Transverse colon (tissue), 4 donors: Measurements from ENCODE around the gene SLC12A7. TPM values are rescaled to one million over a fixed set of nuclear protein-coding genes. Genes with fewer than 3 reads are reported as not detected.
"Not testable (repeated sequence)": the region's sequence is repeated elsewhere in the genome, so short reads cannot be mapped to it uniquely, and the experiment has no call there.

Source experiments
- DNase-seq: peaks from one replicate; pipeline ENCODE4 v3.0.0-alpha.2; 2019
- H3K27ac ChIP-seq, 4 donors: fragments of 200-600 bp; sonication (generic); 2 replicates each; pipeline ENCODE4 v1.5.1; 2016 to 2018; ENCODE audit warnings: inconsistent platforms in 4 of 4
- H3K27me3 ChIP-seq: fragments of 200-600 bp; sonication (generic); 2 replicates; pipeline ENCODE4 v1.5.1; 2017; ENCODE audit warnings: inconsistent platforms
- H3K36me3 ChIP-seq, 4 donors: fragments of 200-600 bp; sonication (generic); 2 replicates each; pipeline ENCODE4 v1.5.1; 2017 to 2019; ENCODE audit warnings: inconsistent platforms in 4 of 4
- H3K4me1 ChIP-seq, 4 donors: fragments of 200-600 bp; sonication (generic); 2 replicates each; pipeline ENCODE4 v1.5.1; 2017 to 2020; ENCODE audit warnings: inconsistent platforms in 4 of 4
- H3K4me3 ChIP-seq, 4 donors: fragments of 200-600 bp; sonication (generic); 1 replicate in 1 of 4; 2 replicates in 3 of 4; pipeline versions ENCODE4 v1.5.1 to v1.6.1; 2017 to 2019; ENCODE audit warnings: inconsistent platforms in 4 of 4
- H3K9me3 ChIP-seq, 2 donors: fragments of 200-600 bp; sonication (generic); 2 replicates each; pipeline ENCODE4 v1.5.1; 2017 to 2019; ENCODE audit warnings: inconsistent platforms in 2 of 2
- CTCF ChIP-seq, 5 experiments: fragments of 200-600 bp in 3 of 5; fragments of 450-650 bp in 2 of 5; sonication (generic) in 3 of 5; IDR thresholded peaks; 1 replicate in 2 of 5; 2 replicates in 3 of 5; pipeline ENCODE4 v1.5.1; 2016 to 2017; ENCODE audit warnings: antibody characterized with exemption in 5 of 5, inconsistent platforms in 3 of 5, mild to moderate bottlenecking in 2 of 5, moderate library complexity in 1 of 5
- EP300 ChIP-seq: sonication (generic); formaldehyde crosslinking; IDR thresholded peaks from one replicate; pipeline ENCODE4 v1.6.1; 2017; ENCODE audit warnings: antibody characterized with exemption, low read depth
- POLR2A ChIP-seq: fragments of 450-650 bp; IDR thresholded peaks from one replicate; pipeline ENCODE4 v1.6.1; 2016; ENCODE audit warnings: antibody characterized with exemption, mild to moderate bottlenecking, moderate library complexity
- POLR2AphosphoS5 ChIP-seq, 3 donors: sonication (generic); formaldehyde crosslinking; IDR thresholded peaks; one replicate each; pipeline ENCODE4 v1.6.1; 2016; ENCODE audit warnings: antibody characterized with exemption in 3 of 3
- WGBS, 2 donors: methylation state at CpG; one replicate each; pipeline ENCODE4 v1.1.5; 2018; ENCODE audit warnings: low coverage in 1 of 2; 5-methylcytosine and 5-hydroxymethylcytosine counted together
- in situ Hi-C, 4 donors: fragments of 200-750 bp; cut with MboI; loops; one replicate each; pipeline versions ENCODE4 v1.15.0 to v1.15.1; 2017; ENCODE audit warnings: low sequenced_read_pairs in 3 of 4, low pct_ligation_motif_present in 1 of 4, low pct_unique_long_range_greater_than_20kb in 1 of 4
- intact Hi-C: fragments of 100-400 bp; cut with DNase I; formaldehyde crosslinking; loops from one replicate; pipeline ENCODE4 v1.15.1; 2023; ENCODE audit warnings: low total_unique reads
- total RNA-seq, 4 donors: library from RNA; depleted of rRNA; stranded (reverse); fragments of >200 nt; gene quantifications; one replicate each; pipeline ENCODE4 v1.1.0, GENCODE V29; 2016

Gene SLC12A7
- total RNA-seq, 4 donors from 2014 or later = 60.7 to 144 (median 61.4) TPM

DNA sequence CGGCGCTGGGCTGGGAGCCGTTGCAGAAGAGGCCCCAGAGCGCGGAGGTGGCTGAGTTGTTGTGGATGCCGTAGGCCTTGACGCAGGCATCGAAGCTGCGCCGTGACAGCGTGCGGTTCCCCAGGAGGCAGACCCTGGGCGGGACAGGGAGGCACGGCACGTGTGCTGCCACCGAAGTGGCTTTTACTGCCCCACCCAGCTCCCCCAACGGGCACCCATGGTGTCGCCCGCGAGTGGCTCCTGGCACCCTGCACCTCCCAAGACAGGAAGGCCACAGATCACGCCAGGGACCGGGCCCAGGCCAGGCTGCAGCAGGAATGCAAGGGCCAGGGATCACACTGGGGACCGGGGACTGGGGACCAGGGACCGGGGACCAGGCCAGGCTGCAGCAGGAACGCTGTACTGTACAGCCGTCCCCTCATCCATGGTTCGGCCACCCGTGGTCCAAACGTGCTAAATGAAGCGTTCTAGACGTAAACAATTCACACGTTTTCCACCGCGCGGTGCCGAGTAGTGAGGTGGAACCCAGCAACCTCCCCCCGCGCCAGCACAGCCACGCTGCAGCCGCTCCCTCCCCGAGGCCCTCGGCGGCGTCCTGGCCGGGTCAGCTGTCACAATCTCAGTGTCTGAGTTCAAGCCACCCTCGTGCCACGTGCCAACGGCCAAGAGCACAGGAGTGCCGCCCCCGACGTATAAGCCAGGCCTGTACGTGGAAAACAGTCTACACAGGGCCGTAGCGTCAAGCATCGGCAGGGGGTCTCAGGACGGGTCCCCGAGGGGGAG lies 27.8 kb downstream of the SLC12A7 start:
- no peaks in the 10 kb centered on the region for H3K4me1 ChIP-seq
- WGBS, 2 donors = 92% methylated on average over 49 of the region's 57 CpGs; no CpG with 5 or more reads in 1 of the 2 donors
- H3K9me3 ChIP-seq = no peaks in the 10 kb centered on the region
- no peak overlapping the region for H3K4me3 ChIP-seq
- DNase-seq = no peak
- H3K36me3 ChIP-seq = peaks cover 0 to 21% (median 11%) of the 10 kb centered on the region in 4 donors
- in situ Hi-C loops (no loop called here), intact Hi-C loops (no loop called here)
- no peak overlapping the region for H3K27ac ChIP-seq
- H3K27me3 ChIP-seq = no peaks in the 10 kb centered on the region
- TF ChIP-seq EP300 (no peak), CTCF (IDR thresholded peaks at IDR 0.05) (no peak), POLR2A (no peak), POLR2AphosphoS5 (IDR thresholded peaks at IDR 0.05) (no peak)

DNA sequence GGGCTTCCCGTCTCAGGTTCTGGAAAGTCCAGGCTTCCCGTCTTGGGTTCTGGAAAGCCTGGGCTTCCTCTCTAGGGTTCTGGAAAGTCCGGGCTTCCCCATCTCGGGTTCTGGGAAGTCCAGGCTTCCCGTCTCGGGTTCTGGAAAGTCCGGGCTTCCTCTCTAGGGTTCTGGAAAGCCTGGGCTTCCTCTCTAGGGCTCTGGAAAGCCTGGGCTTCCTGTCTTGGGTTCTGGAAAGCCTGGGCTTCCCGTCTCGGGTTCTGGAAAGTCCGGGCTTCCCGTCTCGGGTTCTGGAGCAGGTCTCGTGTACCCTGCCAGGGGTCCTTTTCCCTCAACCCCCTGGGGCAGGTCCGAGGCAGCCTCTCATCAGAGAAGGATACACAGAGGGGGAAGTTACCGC lies 28.8 kb downstream of the SLC12A7 start:
- H3K27me3 ChIP-seq, H3K9me3 ChIP-seq, DNase-seq, H3K4me1 ChIP-seq, intact Hi-C loops, H3K4me3 ChIP-seq, in situ Hi-C loops, H3K27ac ChIP-seq: not testable (repeated sequence)
- WGBS, 2 donors = 80 to 81% methylated on average over 5 to 14 of the region's 15 CpGs
- H3K36me3 ChIP-seq = peaks cover 0 to 28% (median 11%) of the 10 kb centered on the region in 4 donors

DNA sequence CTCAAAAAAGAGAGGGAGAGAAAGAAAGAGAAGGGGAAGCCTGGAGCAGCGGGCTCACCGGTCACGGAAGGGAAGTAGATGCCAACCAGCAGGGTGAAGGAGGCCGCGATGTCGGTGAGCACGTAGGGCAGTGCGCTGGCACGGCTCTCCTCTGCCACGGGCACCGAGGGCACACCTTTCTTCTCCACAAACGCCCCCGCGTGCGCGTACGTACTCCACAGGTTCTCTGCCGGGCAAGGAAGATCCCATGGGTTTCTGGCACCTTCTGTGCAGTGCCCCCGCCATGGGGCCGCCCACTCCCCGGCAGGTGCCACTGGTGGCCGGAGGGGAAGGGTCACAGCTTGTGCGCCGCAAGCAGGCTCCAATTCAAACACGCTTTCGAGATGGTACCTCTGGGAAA lies 30.3 kb downstream of the SLC12A7 start:
- WGBS, 2 donors = 77 to 89% methylated on average over 7 to 26 of the region's 26 CpGs
- intact Hi-C loops = no loop called here
- TF ChIP-seq POLR2A = no peak
- no peak for TF ChIP-seq POLR2AphosphoS5 (IDR thresholded peaks at IDR 0.05)
- TF ChIP-seq EP300 = no peak
- no peak for TF ChIP-seq CTCF (IDR thresholded peaks at IDR 0.05)
- no peaks in the 10 kb centered on the region for H3K27me3 ChIP-seq
- no peak for DNase-seq
- in situ Hi-C loops = no loop called here
- H3K36me3 ChIP-seq = peaks cover 0 to 21% (median 10%) of the 10 kb centered on the region in 4 donors
- H3K27ac ChIP-seq = no peak overlapping the region
- no peaks in the 10 kb centered on the region for H3K4me1 ChIP-seq
- H3K4me3 ChIP-seq = no peak overlapping the region
- H3K9me3 ChIP-seq = no peaks in the 10 kb centered on the region

GRCh38 chr5:1080432-1080831 lies 31.4 kb downstream of the SLC12A7 start:
- Histone ChIP-seq H3K9me3 (no peaks in the 10 kb centered on the region), H3K36me3 (peaks cover 0 to 20% (median 9%) of the 10 kb centered on the region in 4 donors), H3K27me3 (no peaks in the 10 kb centered on the region), H3K4me3 (no peak overlapping the region), H3K27ac (no peak overlapping the region), H3K4me1 (no peaks in the 10 kb centered on the region)
- no peak for TF ChIP-seq POLR2A
- TF ChIP-seq CTCF (IDR thresholded peaks at IDR 0.05) = no peak
- no peak for TF ChIP-seq POLR2AphosphoS5 (IDR thresholded peaks at IDR 0.05)
- no peak for TF ChIP-seq EP300
- no peak for DNase-seq
- 68 to 74% methylated on average over 14 to 18 of the region's 18 CpGs for WGBS, 2 donors
- intact Hi-C loops (no loop called here), in situ Hi-C loops (no loop called here)
